HG02885 (cell line): Measurements from ENCODE around the gene UBE2M.
"Not testable (repeated sequence)": the region's sequence is repeated elsewhere in the genome, so short reads cannot be mapped to it uniquely, and the experiment has no call there.

Source experiments
- ATAC-seq: cut with Tn5 transposase; IDR thresholded peaks from one replicate; pipeline ENCODE4 v1.9.1; 2021; ENCODE audit warnings: mild to moderate bottlenecking; ENCODE audit not compliant: unreplicated experiment, poor library complexity

Gene UBE2M

GRCh38 chr19:58515259-58515658 is 43.2 kb downstream of the UBE2M start:
- ATAC-seq: no peak

DNA sequence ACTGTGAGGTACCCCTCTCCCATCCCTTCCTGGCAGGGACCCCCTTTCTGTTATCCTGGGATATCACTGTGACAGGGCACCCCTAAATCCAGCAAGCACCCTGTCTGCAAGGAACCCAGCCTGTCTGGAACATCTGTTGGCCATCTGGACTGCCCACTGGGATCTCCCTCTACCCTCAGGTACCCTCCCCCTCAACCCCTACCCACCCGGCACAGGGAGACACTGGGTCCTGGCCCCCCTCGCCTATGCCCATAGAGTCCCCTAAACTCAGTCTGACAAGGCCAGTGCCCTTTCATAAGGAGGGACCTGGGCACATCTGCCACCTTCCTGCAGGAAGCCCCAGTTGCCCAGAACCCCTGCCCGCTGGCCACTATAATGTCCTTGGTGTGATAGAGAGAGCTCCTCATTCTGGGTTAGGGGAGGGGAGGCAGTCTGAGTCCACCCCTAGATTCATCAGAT is 43.8 kb downstream of the UBE2M start:
- no peak for ATAC-seq

DNA sequence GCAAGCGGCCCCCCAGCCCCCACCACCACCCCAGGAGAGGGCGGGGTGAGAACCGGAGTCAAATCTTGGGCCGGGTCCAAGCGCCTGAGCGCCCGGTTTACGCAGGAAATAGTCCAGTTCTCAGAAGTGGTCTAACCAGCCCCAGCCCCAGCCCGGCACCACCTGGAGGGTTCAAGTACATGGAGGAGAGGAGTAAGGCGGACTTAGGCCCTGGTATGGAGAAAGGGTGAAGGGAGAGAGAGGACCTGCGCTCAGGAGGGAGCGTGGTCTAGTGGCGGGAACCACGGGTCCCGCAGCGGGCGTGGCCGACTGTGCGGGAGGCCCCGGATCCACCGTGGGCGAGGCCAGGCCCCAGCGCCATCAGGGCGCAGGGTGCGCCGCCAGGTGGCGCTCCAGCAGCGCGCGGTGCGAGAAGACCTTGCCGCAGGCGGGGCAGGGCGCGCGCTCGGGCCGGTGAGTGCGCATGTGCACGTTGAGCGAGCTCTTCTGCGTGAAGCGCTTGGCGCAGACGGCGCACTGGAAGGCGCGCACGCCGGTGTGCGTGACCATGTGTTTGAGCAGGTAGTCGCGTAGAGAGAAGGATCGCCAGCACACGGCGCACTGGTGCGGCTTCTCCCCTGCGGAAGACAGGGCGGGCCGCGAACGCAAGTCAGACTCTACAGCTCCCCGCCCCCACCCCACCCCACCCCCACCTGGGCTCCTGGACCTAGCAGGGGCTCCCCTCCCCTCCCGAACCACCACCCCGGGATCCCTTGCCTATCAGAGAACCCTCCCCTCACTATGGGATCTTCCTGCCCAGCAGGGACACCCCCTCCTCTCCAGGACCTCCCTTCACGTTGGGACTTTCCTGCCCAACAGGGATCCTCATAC is 44.5 kb downstream of the UBE2M start:
- ATAC-seq: peak; percentile 80

GRCh38 chr19:58513213-58513693 is 45.2 kb downstream of the UBE2M start:
- ATAC-seq: no peak

- ATAC-seq: no peak
Observed at GRCh38 chr19:58511353-58512208, 46.8 kb downstream of the UBE2M start, which contains the start of gene SLC27A5. Gene SLC27A5, minus strand, starts transcription at chr19:58511992. Its CDS starts 37 bp downstream, at chr19:58511955.

- no peak for ATAC-seq
Observed at GRCh38 chr19:58510084-58510862, 48.1 kb downstream of the UBE2M start.

GRCh38 chr19:58509731-58510083 is 48.7 kb downstream of the UBE2M start:
- no peak for ATAC-seq

- ATAC-seq: not testable (repeated sequence)
Observed at GRCh38 chr19:58507602-58508223, 50.7 kb downstream of the UBE2M start.
